ES-I3 (cell line): ENCODE data around the gene MEG3.

Experiments
- H3K36me3 ChIP-seq: 2 replicates; pipeline ENCODE4 v1.6.1; 2013; ENCODE audit warnings: mild to moderate bottlenecking, low read length, control low read depth, moderate library complexity; ENCODE audit not compliant: insufficient read depth
- H3K4me1 ChIP-seq: 2 replicates; pipeline ENCODE4 v1.6.1; 2013; ENCODE audit warnings: mild to moderate bottlenecking, control low read depth, low read length; ENCODE audit not compliant: insufficient read depth
- H3K9ac ChIP-seq: 2 replicates; pipeline ENCODE4 v1.6.1; 2013; ENCODE audit warnings: low read depth, mild to moderate bottlenecking, low read length, moderate library complexity
- H3K9me3 ChIP-seq: 2 replicates; pipeline ENCODE4 v1.6.1; 2013; ENCODE audit warnings: mild to moderate bottlenecking, low read length, moderate library complexity; ENCODE audit not compliant: control insufficient read depth, insufficient read depth

MEG3 gene

GRCh38 chr14:100837805-100838350 lies 12.0 kb downstream of the MEG3 start:
- Histone ChIP-seq H3K9ac (no peak overlapping the region), H3K36me3 (no peaks in the 10 kb centered on the region), H3K4me1 (peaks cover 29% of the 10 kb centered on the region), H3K9me3 (no peaks in the 10 kb centered on the region; the same call in 1 of the 2 replicates)

- no peak overlapping the region for H3K9ac ChIP-seq
- H3K4me1 ChIP-seq: peaks cover 30% of the 10 kb centered on the region
- no peaks in the 10 kb centered on the region; the same call in 1 of the 2 replicates for H3K9me3 ChIP-seq
- H3K36me3 ChIP-seq: no peaks in the 10 kb centered on the region
These were observed 12.8 kb downstream of the MEG3 start for GRCh38 chr14:100838493-100839314.

GRCh38 chr14:100839315-100839585 lies 13.3 kb downstream of the MEG3 start:
- Histone ChIP-seq H3K9me3 (no peaks in the 10 kb centered on the region; the same call in 1 of the 2 replicates), H3K36me3 (no peaks in the 10 kb centered on the region), H3K4me1 (peaks cover 30% of the 10 kb centered on the region), H3K9ac (no peak overlapping the region)

- no peaks in the 10 kb centered on the region for H3K9me3 ChIP-seq
- no peak overlapping the region for H3K9ac ChIP-seq
- H3K36me3 ChIP-seq: no peaks in the 10 kb centered on the region
- peaks cover 30% of the 10 kb centered on the region for H3K4me1 ChIP-seq
These were observed 13.8 kb downstream of the MEG3 start for GRCh38 chr14:100839681-100840111.

GRCh38 chr14:100840286-100841065 lies 14.6 kb downstream of the MEG3 start:
- Histone ChIP-seq H3K4me1 (peaks cover 30% of the 10 kb centered on the region), H3K36me3 (no peaks in the 10 kb centered on the region), H3K9ac (no peak overlapping the region), H3K9me3 (no peaks in the 10 kb centered on the region)

GRCh38 chr14:100841066-100841760 lies 15.3 kb downstream of the MEG3 start:
- Histone ChIP-seq H3K9me3 (no peaks in the 10 kb centered on the region), H3K9ac (no peak overlapping the region), H3K36me3 (no peaks in the 10 kb centered on the region), H3K4me1 (peaks cover 30% of the 10 kb centered on the region)

- no peaks in the 10 kb centered on the region for H3K36me3 ChIP-seq
- no peaks in the 10 kb centered on the region for H3K9me3 ChIP-seq
- H3K9ac ChIP-seq: no peak overlapping the region
- H3K4me1 ChIP-seq: peaks cover 30% of the 10 kb centered on the region
These were observed 16.0 kb downstream of the MEG3 start for GRCh38 chr14:100841761-100842403.

- peaks cover 30% of the 10 kb centered on the region for H3K4me1 ChIP-seq
These were observed 16.9 kb downstream of the MEG3 start for GRCh38 chr14:100842799-100843198.

GRCh38 chr14:100844082-100844408 lies 18.1 kb downstream of the MEG3 start:
- peaks cover 30% of the 10 kb centered on the region for H3K4me1 ChIP-seq
- no peak overlapping the region for H3K9ac ChIP-seq
- H3K36me3 ChIP-seq: no peaks in the 10 kb centered on the region

More at GRCh38 chr14:100842799-100843198, 16.9 kb downstream of the MEG3 start:
- H3K36me3 ChIP-seq: no peaks in the 10 kb centered on the region
- no peak overlapping the region for H3K9ac ChIP-seq
- no peaks in the 10 kb centered on the region for H3K9me3 ChIP-seq

GRCh38 chr14:100844421-100844820 lies 18.5 kb downstream of the MEG3 start:
- Histone ChIP-seq H3K36me3 (no peaks in the 10 kb centered on the region), H3K9me3 (no peaks in the 10 kb centered on the region), H3K4me1 (peaks cover 27% of the 10 kb centered on the region), H3K9ac (no peak overlapping the region)

More at GRCh38 chr14:100844082-100844408, 18.1 kb downstream of the MEG3 start:
- H3K9me3 ChIP-seq: no peaks in the 10 kb centered on the region

- H3K36me3 ChIP-seq: no peaks in the 10 kb centered on the region
- peaks cover 23% of the 10 kb centered on the region for H3K4me1 ChIP-seq
- no peak overlapping the region for H3K9ac ChIP-seq
- H3K9me3 ChIP-seq: no peaks in the 10 kb centered on the region
These were observed 18.9 kb downstream of the MEG3 start for GRCh38 chr14:100844846-100845245.

- H3K4me1 ChIP-seq: peaks cover 18% of the 10 kb centered on the region
These were observed 19.4 kb downstream of the MEG3 start for GRCh38 chr14:100845341-100845740.

GRCh38 chr14:100846309-100846859 lies 20.5 kb downstream of the MEG3 start:
- Histone ChIP-seq H3K9me3 (no peaks in the 10 kb centered on the region), H3K36me3 (no peaks in the 10 kb centered on the region), H3K4me1 (peaks cover 12% of the 10 kb centered on the region), H3K9ac (no peak overlapping the region)

More at GRCh38 chr14:100845341-100845740, 19.4 kb downstream of the MEG3 start:
- Histone ChIP-seq H3K9me3 (no peaks in the 10 kb centered on the region), H3K36me3 (no peaks in the 10 kb centered on the region), H3K9ac (no peak overlapping the region)
